Transverse colon (tissue), 4 donors: ENCODE measurements around the gene KCND1.

ENCODE experiments used
- CTCF ChIP-seq, 5 experiments: fragments of 200-600 bp in 3 of 5; fragments of 450-650 bp in 2 of 5; sonication (generic) in 3 of 5; IDR thresholded peaks; 1 replicate in 2 of 5; 2 replicates in 3 of 5; pipeline ENCODE4 v1.5.1; 2016 to 2017; ENCODE audit warnings: antibody characterized with exemption in 5 of 5, inconsistent platforms in 3 of 5, mild to moderate bottlenecking in 2 of 5, moderate library complexity in 1 of 5
- EP300 ChIP-seq: sonication (generic); formaldehyde crosslinking; IDR thresholded peaks from one replicate; pipeline ENCODE4 v1.6.1; 2017; ENCODE audit warnings: antibody characterized with exemption, low read depth
- POLR2A ChIP-seq: fragments of 450-650 bp; IDR thresholded peaks from one replicate; pipeline ENCODE4 v1.6.1; 2016; ENCODE audit warnings: antibody characterized with exemption, mild to moderate bottlenecking, moderate library complexity
- POLR2AphosphoS5 ChIP-seq, 3 donors: sonication (generic); formaldehyde crosslinking; IDR thresholded peaks; one replicate each; pipeline ENCODE4 v1.6.1; 2016; ENCODE audit warnings: antibody characterized with exemption in 3 of 3

GRCh38 chrX:48998391-48998790 is 26.7 kb upstream of the KCND1 start:
- TF ChIP-seq CTCF (IDR thresholded peaks at IDR 0.05) (no peak), EP300 (no peak), POLR2A (no peak), POLR2AphosphoS5 (IDR thresholded peaks at IDR 0.05) (no peak)
